Stimulated activated memory B cell treated with anti-CD40 and anti-IgM and Interleukin-4, amounts not matched to agents 10 μg/mL and 1 μg/mL and 100 μg/mL, for 72 hours (primary cell): ENCODE measurements around the gene GRN.
"Not testable (repeated sequence)": the region's sequence is repeated elsewhere in the genome, so short reads cannot be mapped to it uniquely, and the experiment has no call there.

Experiments used
- ATAC-seq: fragments of 150-1000 bp; cut with Tn5 transposase; 2 replicates; pipeline ENCODE4 v1.10.0; 2021
- H3K27ac Mint-ChIP-seq: one replicate; pipeline ENCODE4 v1.8.0; 2022; ENCODE audit warnings: mild to moderate bottlenecking, mixed read lengths
- H3K27me3 Mint-ChIP-seq: one replicate; pipeline ENCODE4 v1.8.0; 2022; ENCODE audit warnings: mixed read lengths
- H3K36me3 Mint-ChIP-seq: one replicate; pipeline ENCODE4 v1.8.0; 2022; ENCODE audit warnings: mixed read lengths
- H3K4me1 Mint-ChIP-seq: one replicate; pipeline ENCODE4 v1.8.0; 2022; ENCODE audit warnings: mixed read lengths
- H3K4me3 Mint-ChIP-seq: one replicate; pipeline ENCODE4 v1.8.0; 2022; ENCODE audit warnings: mild to moderate bottlenecking, moderate library complexity, mixed read lengths
- H3K9me3 Mint-ChIP-seq: one replicate; pipeline ENCODE4 v1.8.0; 2022; ENCODE audit warnings: mixed read lengths

Gene GRN

GRCh38 chr17:44330263-44330662 is 14.8 kb upstream of the GRN start:
- H3K27ac Mint-ChIP-seq, H3K36me3 Mint-ChIP-seq, H3K27me3 Mint-ChIP-seq, H3K4me3 Mint-ChIP-seq, ATAC-seq, H3K9me3 Mint-ChIP-seq: not testable (repeated sequence)
- peaks cover 34% of the 10 kb centered on the region for H3K4me1 Mint-ChIP-seq

- no peaks in the 10 kb centered on the region for H3K36me3 Mint-ChIP-seq
These were observed 13.8 kb upstream of the GRN start for GRCh38 chr17:44331249-44331760.

GRCh38 chr17:44333371-44333770 is 11.7 kb upstream of the GRN start:
- H3K4me1 Mint-ChIP-seq: peaks cover 26% of the 10 kb centered on the region
- no peaks in the 10 kb centered on the region for H3K36me3 Mint-ChIP-seq
- no peaks in the 10 kb centered on the region for H3K9me3 Mint-ChIP-seq
- ATAC-seq: no peak
- H3K27me3 Mint-ChIP-seq: no peaks in the 10 kb centered on the region
- no peak overlapping the region for H3K27ac Mint-ChIP-seq
- H3K4me3 Mint-ChIP-seq: no peak overlapping the region

More at GRCh38 chr17:44331249-44331760, 13.8 kb upstream of the GRN start:
- Mint-ChIP-seq H3K9me3 (no peaks in the 10 kb centered on the region), H3K27ac (peak overlapping the region; percentile 30), H3K27me3 (no peaks in the 10 kb centered on the region), H3K4me1 (peaks cover 30% of the 10 kb centered on the region), H3K4me3 (no peak overlapping the region)
- peak; percentile 42 for ATAC-seq

- H3K9me3 Mint-ChIP-seq: no peaks in the 10 kb centered on the region
- no peaks in the 10 kb centered on the region for H3K27me3 Mint-ChIP-seq
- no peaks in the 10 kb centered on the region for H3K36me3 Mint-ChIP-seq
- no peak overlapping the region for H3K4me3 Mint-ChIP-seq
- H3K4me1 Mint-ChIP-seq: peaks cover 30% of the 10 kb centered on the region
- H3K27ac Mint-ChIP-seq: peak overlapping the region; percentile 40
- no peak for ATAC-seq
These were observed 10.8 kb upstream of the GRN start for GRCh38 chr17:44334315-44334714.

GRCh38 chr17:44334727-44335126 is 10.4 kb upstream of the GRN start:
- peaks cover 30% of the 10 kb centered on the region for H3K4me1 Mint-ChIP-seq
- no peaks in the 10 kb centered on the region for H3K9me3 Mint-ChIP-seq
- H3K27ac Mint-ChIP-seq: peak overlapping the region; percentile 40
- H3K27me3 Mint-ChIP-seq: no peaks in the 10 kb centered on the region
- ATAC-seq: no peak
- no peaks in the 10 kb centered on the region for H3K36me3 Mint-ChIP-seq
- H3K4me3 Mint-ChIP-seq: no peak overlapping the region

GRCh38 chr17:44335564-44335963 is 9.5 kb upstream of the GRN start:
- Mint-ChIP-seq H3K4me1 (peaks cover 30% of the 10 kb centered on the region), H3K36me3 (no peaks in the 10 kb centered on the region), H3K9me3 (no peaks in the 10 kb centered on the region), H3K27ac (no peak overlapping the region), H3K4me3 (no peak overlapping the region), H3K27me3 (no peaks in the 10 kb centered on the region)
- ATAC-seq: no peak

GRCh38 chr17:44335968-44336367 is 9.1 kb upstream of the GRN start:
- Mint-ChIP-seq H3K36me3 (no peaks in the 10 kb centered on the region), H3K27me3 (no peaks in the 10 kb centered on the region), H3K27ac (no peak overlapping the region), H3K4me1 (peaks cover 30% of the 10 kb centered on the region), H3K4me3 (no peak overlapping the region), H3K9me3 (no peaks in the 10 kb centered on the region)
- ATAC-seq: no peak

GRCh38 chr17:44338702-44339101 is 6.4 kb upstream of the GRN start:
- Mint-ChIP-seq H3K36me3 (no peaks in the 10 kb centered on the region), H3K4me1 (peaks cover 22% of the 10 kb centered on the region), H3K27me3 (no peaks in the 10 kb centered on the region), H3K4me3 (no peak overlapping the region), H3K9me3 (no peaks in the 10 kb centered on the region), H3K27ac (peak overlapping the region; percentile 68)
- no peak for ATAC-seq

- not testable (repeated sequence) for H3K27ac Mint-ChIP-seq, H3K27me3 Mint-ChIP-seq, H3K4me3 Mint-ChIP-seq, ATAC-seq, H3K36me3 Mint-ChIP-seq, H3K9me3 Mint-ChIP-seq
- peaks cover 17% of the 10 kb centered on the region for H3K4me1 Mint-ChIP-seq
These were observed 4.5 kb upstream of the GRN start for GRCh38 chr17:44340553-44340952.

- Mint-ChIP-seq H3K4me3 (no peak overlapping the region), H3K36me3 (peaks cover 10% of the 10 kb centered on the region), H3K27me3 (no peaks in the 10 kb centered on the region), H3K4me1 (peaks cover 43% of the 10 kb centered on the region), H3K27ac (peak overlapping the region; percentile 97), H3K9me3 (no peaks in the 10 kb centered on the region)
- ATAC-seq: no peak
These were observed 1.4 kb upstream of the GRN start for GRCh38 chr17:44343510-44344209.

- ATAC-seq: peak; percentile 21
- Mint-ChIP-seq H3K27me3 (no peaks in the 10 kb centered on the region), H3K4me1 (peaks cover 60% of the 10 kb centered on the region)
These were observed 438 bp downstream of the GRN start for GRCh38 chr17:44345454-44346026.

GRCh38 chr17:44346064-44346844 is 1.2 kb downstream of the GRN start:
- peaks cover 27% of the 10 kb centered on the region for H3K36me3 Mint-ChIP-seq
- ATAC-seq: no peak
- peaks cover 64% of the 10 kb centered on the region for H3K4me1 Mint-ChIP-seq
- no peaks in the 10 kb centered on the region for H3K27me3 Mint-ChIP-seq
- H3K27ac Mint-ChIP-seq: peak overlapping the region; percentile 97
- peak overlapping the region; percentile 95 for H3K4me3 Mint-ChIP-seq
- H3K9me3 Mint-ChIP-seq: no peaks in the 10 kb centered on the region

More at GRCh38 chr17:44345454-44346026, 438 bp downstream of the GRN start:
- Mint-ChIP-seq H3K4me3 (peak overlapping the region; percentile 95), H3K27ac (peak overlapping the region; percentile 97), H3K9me3 (no peaks in the 10 kb centered on the region), H3K36me3 (peaks cover 21% of the 10 kb centered on the region)

- H3K4me3 Mint-ChIP-seq: peak overlapping the region; percentile 95
- peaks cover 75% of the 10 kb centered on the region for H3K4me1 Mint-ChIP-seq
- not testable (repeated sequence) for H3K27me3 Mint-ChIP-seq, H3K9me3 Mint-ChIP-seq
- ATAC-seq: peak; percentile 46
- H3K36me3 Mint-ChIP-seq: peaks cover 38% of the 10 kb centered on the region
- H3K27ac Mint-ChIP-seq: peak overlapping the region; percentile 97
These were observed 2.3 kb downstream of the GRN start for GRCh38 chr17:44347206-44348055.

- H3K4me3 Mint-ChIP-seq: peak overlapping the region; percentile 29
- peaks cover 84% of the 10 kb centered on the region for H3K4me1 Mint-ChIP-seq
- H3K36me3 Mint-ChIP-seq: peaks cover 46% of the 10 kb centered on the region
- peak overlapping the region; percentile 97 for H3K27ac Mint-ChIP-seq
- H3K9me3 Mint-ChIP-seq: no peaks in the 10 kb centered on the region
- peak; percentile 88 for ATAC-seq
- H3K27me3 Mint-ChIP-seq: no peaks in the 10 kb centered on the region
These were observed 3.3 kb downstream of the GRN start for GRCh38 chr17:44348234-44348987.
